ENCODE measurements around the gene KCTD11. TPM values are rescaled to one million over a fixed set of nuclear protein-coding genes. Genes with fewer than 3 reads are reported as not detected.
A peak's percentile ranks its signal among the peaks of the same experiment; 100 is the strongest.

Gene KCTD11
- total and polyA plus RNA-seq, 2 donors (not counting 1 experiment from before 2014, with no cell fraction given), result 4.3 to 13.4 TPM

GRCh38 chr17:7328009-7328408 is 24.0 kb upstream of the KCTD11 start:
- H3K4me2 ChIP-seq (replicated peaks; ENCODE audit: low read depth, low read length, poor library complexity, severe bottlenecking), result peak overlapping the region; percentile 88
- peak overlapping the region; percentile 86 for H3K9ac ChIP-seq (ENCODE audit: low read length)
- H3K27me3 ChIP-seq (replicated peaks in 1 of 4; ENCODE audit: control extremely low read depth in 1 of 4, control insufficient read depth in 3 of 4, insufficient read depth in 4 of 4, low read length in 3 of 4), result no peaks in the 10 kb centered on the region
- WGBS (ENCODE audit: insufficient coverage), result 100% methylated on average over 1 of the region's 1 CpG
- H4K20me1 ChIP-seq (ENCODE audit: control insufficient read depth, insufficient read depth, low read length, poor library complexity, severe bottlenecking), result peaks cover 5% of the 10 kb centered on the region
- no peak overlapping the region for H2AFZ ChIP-seq (ENCODE audit: insufficient read depth, low read depth, low read length, poor library complexity, severe bottlenecking)
- no peaks in the 10 kb centered on the region for H3K9me3 Mint-ChIP-seq (ENCODE audit: insufficient read depth)
- TF ChIP-seq CTCF (IDR thresholded peaks at IDR 0.05), result no peak
- DNase-seq (no peak), ATAC-seq (ENCODE audit: low read depth) (no peak)
- CTCF ChIA-PET, result interaction anchor here (1.7 to 5.1 kb wide), 3 partner anchors 9 to 32 kb away, joined by 5 to 47 read pairs (median 15); partner anchors contain the start of gene ACAP1
- H3K4me1 Mint-ChIP-seq, result peaks cover 38% of the 10 kb centered on the region
- peak overlapping the region; percentile 96 for H3K4me3 Mint-ChIP-seq
- H3K4me3 ChIP-seq (ENCODE audit: control extremely low read depth in 1 of 5, extremely low read depth in 1 of 5, insufficient read depth in 1 of 5, low read depth in 2 of 5, low read length in 4 of 5), result no peak overlapping the region
- intact Hi-C loops (cut with micrococcal nuclease), result no loop called here
- H3K27ac ChIP-seq (ENCODE audit: low read length in 2 of 2), result no peak overlapping the region
- H3K27ac Mint-ChIP-seq, result peak overlapping the region; percentile 94
- POLR2A ChIA-PET, result interaction anchor here (1.2 kb wide), 1 partner anchor 12 kb away, joined by 3 read pairs; the partner anchor contains the start of gene GPS2
- H3K36me3 ChIP-seq (replicated peaks in 1 of 2; ENCODE audit: control extremely low read depth in 1 of 2, control insufficient read depth in 1 of 2, extremely low read depth in 1 of 2, insufficient read depth in 2 of 2, low read length in 1 of 2), result peaks cover 0 to 29% of the 10 kb centered on the region in 2 experiments
- peaks cover 23 to 42% of the 10 kb centered on the region in 2 donors for H3K4me1 ChIP-seq (ENCODE audit: control insufficient read depth in 2 of 2, insufficient read depth in 2 of 2, low read length in 2 of 2)
- no peaks in the 10 kb centered on the region for H3K9me3 ChIP-seq (ENCODE audit: control extremely low read depth in 1 of 3, control insufficient read depth in 2 of 3, insufficient read depth in 1 of 3, low read length in 2 of 3)
- no peaks in the 10 kb centered on the region for H3K27me3 Mint-ChIP-seq
- H3K79me2 ChIP-seq (ENCODE audit: control insufficient read depth, insufficient read depth, low read length), result peaks cover 25% of the 10 kb centered on the region

GRCh38 chr17:7328840-7329373 is 23.1 kb upstream of the KCTD11 start, which contains the start of gene NEURL4:
Gene NEURL4 (minus strand): TSS chr17:7329335. CDS start chr17:7329312, 23 bp downstream.
- no peaks in the 10 kb centered on the region for H3K9me3 ChIP-seq (ENCODE audit: control extremely low read depth in 1 of 3, control insufficient read depth in 2 of 3, insufficient read depth in 1 of 3, low read length in 2 of 3)
- peak within 1 kb of the TSS; percentile 88 for H3K4me2 ChIP-seq (replicated peaks; ENCODE audit: low read depth, low read length, poor library complexity, severe bottlenecking)
- no peaks in the 10 kb centered on the region for H3K27me3 ChIP-seq (replicated peaks in 1 of 4; ENCODE audit: control extremely low read depth in 1 of 4, control insufficient read depth in 3 of 4, insufficient read depth in 4 of 4, low read length in 3 of 4)
- Mint-ChIP-seq H3K4me1 (peaks cover 41% of the 10 kb centered on the region), H3K27me3 (no peaks in the 10 kb centered on the region), H3K9me3 (ENCODE audit: insufficient read depth) (no peaks in the 10 kb centered on the region), H3K27ac (peak within 1 kb of the TSS; percentile 98), H3K4me3 (peak within 1 kb of the TSS; percentile 96)
- TF ChIP-seq CTCF (IDR thresholded peaks at IDR 0.05), result no peak
- under 1% methylated on average over 45 of the region's 50 CpGs for WGBS (ENCODE audit: insufficient coverage)
- ChIA-PET POLR2A (interaction anchor here (0.7 to 2.4 kb wide), 15 partner anchors 9 to 919 kb away, joined by 3 to 18 read pairs (median 5); partner anchors contain the start of genes CD68, CTC1, CTDNEP1 and ELP5), CTCF (interaction anchor here (0.9 to 3.0 kb wide), 13 partner anchors 8 to 159 kb away, joined by 3 to 20 read pairs (median 7); partner anchors contain the start of genes ACADVL, ACAP1, DLG4 and GPS2)
- peak within 1 kb of the TSS; percentile 94 for H2AFZ ChIP-seq (ENCODE audit: insufficient read depth, low read depth, low read length, poor library complexity, severe bottlenecking)
- peaks cover 23% of the 10 kb centered on the region for H3K79me2 ChIP-seq (ENCODE audit: control insufficient read depth, insufficient read depth, low read length)
- DNase-seq, result peak; percentile 73
- intact Hi-C loops (cut with micrococcal nuclease), result loop anchor here (1.0 kb wide), 9 partner anchors 14 to 243 kb away; partner anchors contain the start of genes DVL2, EIF5A, ELP5 and GABARAP
- H3K4me1 ChIP-seq (ENCODE audit: control insufficient read depth in 2 of 2, insufficient read depth in 2 of 2, low read length in 2 of 2), result peaks cover 23 to 49% of the 10 kb centered on the region in 2 donors
- H3K27ac ChIP-seq (ENCODE audit: low read length in 2 of 2), result peak within 1 kb of the TSS; percentile 86 to 93
- H3K4me3 ChIP-seq (ENCODE audit: control extremely low read depth in 1 of 5, extremely low read depth in 1 of 5, insufficient read depth in 1 of 5, low read depth in 2 of 5, low read length in 4 of 5), result peak within 1 kb of the TSS; percentile 65 to 92 (median 81)
- peaks cover 0 to 20% of the 10 kb centered on the region in 2 experiments for H3K36me3 ChIP-seq (replicated peaks in 1 of 2; ENCODE audit: control extremely low read depth in 1 of 2, control insufficient read depth in 1 of 2, extremely low read depth in 1 of 2, insufficient read depth in 2 of 2, low read length in 1 of 2)
- H3K9ac ChIP-seq (ENCODE audit: low read length), result peak within 1 kb of the TSS; percentile 86
- peaks cover 4% of the 10 kb centered on the region for H4K20me1 ChIP-seq (ENCODE audit: control insufficient read depth, insufficient read depth, low read length, poor library complexity, severe bottlenecking)
- no peak for ATAC-seq (ENCODE audit: low read depth)
